ENCODE measurements around the gene NFASC. TPM values are rescaled to one million over a fixed set of nuclear protein-coding genes. Genes with fewer than 3 reads are reported as not detected.

NFASC gene
- polyA plus RNA-seq, 3 donors = 16.6 to 32.2 (median 24.9) TPM

DNA sequence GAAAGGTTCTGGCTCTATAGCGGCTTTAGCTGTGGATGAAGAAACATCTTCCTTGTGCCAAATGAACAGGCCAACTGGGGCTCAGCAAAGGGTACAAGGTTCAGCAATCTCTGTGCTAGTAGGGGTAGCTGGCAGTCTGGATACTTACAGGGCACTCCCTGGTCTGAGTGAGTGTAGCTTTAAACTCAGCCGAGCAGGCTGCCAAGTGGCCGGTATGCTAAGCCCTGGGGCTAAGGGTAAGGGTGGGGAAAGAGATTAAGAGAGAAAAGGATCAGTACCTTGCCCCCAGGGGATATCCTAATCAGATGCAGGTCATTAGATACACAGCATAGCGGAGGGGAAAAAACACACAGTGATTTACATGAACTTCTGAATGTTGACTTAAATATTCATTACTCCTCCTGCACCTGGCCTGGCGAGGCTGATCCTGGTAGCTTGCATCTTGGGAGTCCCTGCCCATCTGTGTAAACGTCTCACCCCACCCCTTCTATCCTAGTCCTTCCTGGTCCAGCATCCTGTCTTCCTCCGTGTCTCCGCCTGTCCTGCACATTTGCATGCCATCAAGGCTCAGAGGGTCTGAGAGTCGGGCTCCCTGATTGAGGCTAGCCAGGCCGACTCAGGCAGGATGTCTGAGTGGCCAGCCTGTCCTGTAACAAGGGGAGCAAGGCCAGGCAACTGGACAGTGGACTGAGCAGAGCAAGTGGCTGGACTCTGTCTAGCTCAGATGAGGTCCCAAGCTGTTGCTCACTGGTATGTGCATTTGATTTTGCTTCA lies 132.9 kb downstream of the NFASC start:
- no peak for DNase-seq

DNA sequence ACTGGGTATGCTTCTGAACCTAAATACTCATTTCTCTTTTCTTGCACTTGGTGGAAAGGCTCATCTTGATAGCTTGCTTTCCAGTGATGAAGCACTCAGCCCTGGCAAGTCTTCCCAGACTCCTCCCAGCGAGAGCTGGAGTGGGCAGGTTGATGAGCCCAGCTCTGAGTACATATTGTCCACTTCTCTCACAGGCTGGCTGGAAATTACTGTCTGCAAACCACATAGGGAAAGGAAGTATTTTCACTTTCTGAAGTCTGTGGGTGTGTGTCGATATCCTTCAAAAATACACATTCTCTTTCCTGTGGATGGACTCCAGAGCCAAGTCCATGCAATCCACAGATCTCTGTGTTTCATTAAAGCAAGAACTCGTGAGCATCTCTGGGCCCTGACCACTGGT lies 133.7 kb downstream of the NFASC start:
- DNase-seq = no peak

GRCh38 chr1:205008896-205009295 lies 138.2 kb downstream of the NFASC start:
- no peak for DNase-seq

GRCh38 chr1:205009670-205010069 lies 139.0 kb downstream of the NFASC start:
- DNase-seq = no peak

DNA sequence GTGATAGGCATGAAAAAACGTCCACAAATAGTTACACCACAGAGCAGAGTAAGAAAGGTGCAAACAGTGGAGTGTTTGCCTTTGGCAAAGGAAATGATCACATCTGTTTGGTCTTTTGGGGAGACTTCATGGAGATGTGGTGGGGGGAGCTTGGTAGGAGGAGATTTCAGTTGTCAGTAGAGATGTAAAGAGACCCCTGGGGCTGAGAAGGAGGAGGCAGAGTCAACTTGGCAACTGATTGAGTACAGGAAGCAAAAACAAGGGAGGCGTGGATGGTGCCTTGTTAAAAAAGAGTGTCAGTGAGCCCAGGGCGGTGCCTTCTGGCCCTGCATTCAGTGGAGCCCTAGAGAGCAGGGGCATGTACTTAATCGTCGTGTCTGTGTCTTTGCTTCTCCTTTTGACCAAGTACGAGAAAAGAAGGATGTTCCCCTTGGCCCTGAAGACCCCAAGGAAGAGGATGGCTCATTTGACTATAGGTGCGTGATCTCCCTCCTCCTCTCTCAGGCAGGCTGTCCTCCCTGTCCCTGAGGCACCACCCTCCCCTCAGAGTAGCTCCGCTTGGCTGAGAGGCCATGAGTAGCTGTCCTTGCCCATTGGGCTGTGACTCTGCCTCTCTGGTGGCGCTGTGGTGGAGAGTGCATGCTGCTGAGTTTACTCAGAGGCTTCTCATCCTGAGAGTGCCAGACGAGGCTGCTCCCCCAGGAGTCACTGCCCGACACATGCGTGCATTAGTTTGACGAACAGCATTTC lies 141.9 kb downstream of the NFASC start:
- no peak for DNase-seq

GRCh38 chr1:205013683-205014367 lies 143.2 kb downstream of the NFASC start:
- DNase-seq = no peak

DNA sequence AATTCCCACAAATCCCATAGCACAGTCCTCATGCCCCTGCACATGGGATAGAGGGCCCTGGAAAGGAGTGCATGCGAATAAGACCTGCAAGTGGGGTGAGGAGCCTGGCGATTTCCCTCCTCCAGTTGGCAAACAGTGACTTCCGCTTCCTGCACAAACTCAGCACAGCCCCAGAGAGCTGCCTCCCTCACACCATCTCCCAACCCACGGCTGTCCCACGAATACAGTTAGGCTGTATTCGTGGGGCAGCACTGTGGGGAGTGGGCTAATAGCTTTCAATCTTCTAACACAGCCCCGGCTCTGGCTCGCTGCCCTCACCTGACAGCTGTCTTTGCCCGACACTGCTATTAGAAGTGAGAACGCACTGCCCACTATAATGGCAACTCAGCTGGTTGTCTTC lies 144.1 kb downstream of the NFASC start:
- DNase-seq = no peak

DNA sequence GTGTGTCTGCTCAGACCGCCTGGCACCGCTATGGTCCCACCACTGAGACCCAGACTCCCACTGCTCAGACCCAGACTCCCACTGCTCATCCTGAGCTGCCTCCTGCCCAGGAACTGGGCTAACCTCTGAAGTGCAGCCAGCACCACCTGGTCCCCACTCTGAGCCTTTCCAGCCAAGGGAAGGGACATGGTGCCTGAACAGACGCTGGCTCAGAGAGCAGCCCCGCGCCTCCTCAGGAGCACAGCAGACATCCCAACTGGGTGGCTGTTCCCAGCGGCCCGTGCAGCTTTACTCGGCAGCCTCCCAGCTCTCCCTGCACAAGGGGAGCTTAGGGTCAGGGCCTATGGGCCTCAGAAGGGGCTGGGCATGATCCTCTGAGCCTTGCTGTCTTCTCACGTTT lies 144.6 kb downstream of the NFASC start:
- no peak for DNase-seq

DNA sequence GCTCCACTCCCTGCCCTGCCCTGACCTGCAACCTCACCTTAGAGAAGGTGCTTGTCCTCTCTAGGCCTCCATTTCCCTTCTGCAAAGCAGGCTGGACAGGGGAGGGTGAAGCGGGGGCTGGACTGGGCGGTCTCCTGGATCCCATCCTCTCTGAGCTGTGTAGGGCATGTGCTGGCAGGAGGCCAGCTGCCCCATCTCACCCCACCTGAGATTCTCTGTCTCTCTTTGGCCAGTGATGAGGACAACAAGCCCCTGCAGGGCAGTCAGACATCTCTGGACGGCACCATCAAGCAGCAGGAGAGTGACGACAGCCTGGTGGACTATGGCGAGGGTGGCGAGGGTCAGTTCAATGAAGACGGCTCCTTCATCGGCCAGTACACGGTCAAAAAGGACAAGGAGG lies 145.4 kb downstream of the NFASC start:
- DNase-seq = no peak

DNA sequence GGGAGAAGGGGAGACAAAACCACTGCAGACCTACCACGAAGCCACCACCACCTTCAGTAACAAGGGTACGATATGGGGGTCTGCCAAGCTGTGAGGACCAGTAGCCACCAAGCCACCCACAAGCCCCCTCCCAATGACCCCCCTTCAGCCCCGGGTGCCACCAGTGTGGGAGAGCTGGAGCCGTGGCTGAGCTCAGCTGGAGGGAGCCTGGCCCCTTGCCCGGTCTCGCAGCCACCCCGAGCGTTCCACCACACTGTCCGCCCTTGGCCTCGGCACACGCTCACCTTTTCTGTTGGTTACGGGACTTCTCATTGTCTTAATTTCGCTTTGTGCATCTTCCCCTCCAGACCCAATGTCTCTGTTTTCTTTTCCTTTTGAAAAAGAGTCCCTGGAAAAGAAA lies 145.9 kb downstream of the NFASC start:
- no peak for DNase-seq

DNA sequence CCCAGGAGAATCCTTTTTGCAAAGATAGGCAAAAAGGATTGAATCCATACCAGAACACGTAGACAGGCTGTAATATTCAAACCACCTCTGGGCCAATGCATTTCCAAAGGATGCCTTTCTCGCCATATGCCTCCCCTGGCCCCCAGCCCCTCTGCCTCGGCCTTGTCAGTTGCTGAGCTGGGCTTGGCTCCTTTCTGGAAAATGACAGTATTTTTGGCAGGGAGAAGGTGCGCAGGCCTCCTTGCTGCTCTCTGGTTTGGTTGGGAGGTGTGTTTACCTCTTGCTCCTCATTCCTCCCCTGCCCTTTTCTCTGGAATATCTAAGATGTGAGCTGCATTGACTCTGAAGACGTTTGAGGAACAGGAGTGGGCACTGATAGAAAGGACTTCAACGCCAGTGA lies 146.3 kb downstream of the NFASC start:
- no peak for DNase-seq

DNA sequence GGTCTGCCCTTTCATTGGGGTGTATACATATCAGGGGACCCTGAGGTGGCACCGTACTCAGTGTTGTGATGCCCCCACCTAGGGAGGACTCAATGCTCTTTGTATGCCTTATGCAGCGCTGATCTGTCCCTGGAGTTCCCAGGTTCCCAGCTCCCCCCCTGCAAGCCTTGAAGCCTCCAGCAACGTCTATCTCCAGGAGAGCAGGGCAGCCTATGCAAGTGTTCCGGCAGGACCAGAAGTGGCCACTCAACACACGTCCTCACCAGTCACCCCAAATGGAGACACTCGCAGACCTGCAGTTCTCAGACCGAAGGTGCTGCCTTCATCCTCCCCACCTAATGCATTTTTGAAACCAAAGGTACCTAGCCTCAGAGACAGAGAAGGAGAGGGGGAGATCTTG lies 147.1 kb downstream of the NFASC start:
- DNase-seq = no peak

DNA sequence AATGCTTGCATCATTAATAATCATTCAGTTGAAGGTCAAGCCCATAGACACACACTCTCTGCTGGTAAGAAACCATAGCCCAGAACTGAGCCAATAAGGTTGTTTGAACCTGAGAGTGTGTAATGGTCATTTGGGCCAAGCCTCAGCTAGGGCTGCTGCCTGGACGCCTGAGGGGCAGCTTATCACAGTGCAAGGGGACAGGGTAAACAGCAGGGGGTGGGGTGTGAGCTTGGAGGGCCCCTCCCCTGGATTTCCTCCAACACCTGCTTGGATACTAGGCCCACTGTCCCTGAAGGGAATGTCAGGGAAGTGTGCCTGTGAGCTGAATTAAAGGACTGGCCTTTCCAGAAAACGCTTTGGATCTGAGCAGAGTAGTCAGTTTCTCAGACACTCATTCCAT lies 147.7 kb downstream of the NFASC start:
- DNase-seq = no peak

GRCh38 chr1:205020466-205020865 lies 149.8 kb downstream of the NFASC start:
- DNase-seq = no peak

DNA sequence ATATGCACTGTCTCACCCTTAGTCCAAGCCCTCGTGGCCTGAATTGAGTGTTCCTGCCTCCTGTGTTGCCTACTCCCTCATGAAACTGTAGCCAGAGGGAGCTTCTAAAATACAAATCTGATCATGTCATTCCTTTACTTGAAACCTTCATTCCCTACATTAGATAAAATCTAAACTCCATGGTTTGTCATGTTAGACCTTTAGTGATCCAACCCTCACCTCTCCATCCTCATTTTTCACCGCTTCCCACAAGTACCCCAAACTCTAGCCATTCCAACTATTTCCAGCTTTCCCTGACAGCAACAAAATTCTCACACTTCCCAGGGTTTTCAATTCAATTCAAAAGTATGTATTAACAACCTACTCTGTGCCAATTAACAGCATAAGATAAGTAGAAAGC lies 154.0 kb downstream of the NFASC start:
- DNase-seq = no peak

DNA sequence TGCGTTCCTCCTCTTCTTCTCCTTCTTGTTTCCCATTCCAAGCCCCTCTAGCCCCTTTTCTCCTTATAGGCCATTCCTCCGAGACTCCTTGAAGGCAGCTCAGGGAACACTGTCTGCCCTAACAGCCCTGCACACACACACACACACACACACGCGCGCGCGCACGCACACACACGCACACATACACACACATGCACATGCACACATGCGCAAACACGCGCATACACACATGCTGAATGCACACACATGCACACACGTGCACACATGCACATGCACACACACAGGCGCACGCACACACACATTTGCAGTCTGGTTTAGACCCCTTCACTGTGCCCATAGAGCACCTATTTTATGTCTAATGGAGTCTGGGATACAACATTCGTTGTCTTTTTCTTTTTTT lies 154.6 kb downstream of the NFASC start:
- DNase-seq = no peak

- no peak for DNase-seq
These were observed 155.5 kb downstream of the NFASC start for GRCh38 chr1:205026181-205026580.

DNA sequence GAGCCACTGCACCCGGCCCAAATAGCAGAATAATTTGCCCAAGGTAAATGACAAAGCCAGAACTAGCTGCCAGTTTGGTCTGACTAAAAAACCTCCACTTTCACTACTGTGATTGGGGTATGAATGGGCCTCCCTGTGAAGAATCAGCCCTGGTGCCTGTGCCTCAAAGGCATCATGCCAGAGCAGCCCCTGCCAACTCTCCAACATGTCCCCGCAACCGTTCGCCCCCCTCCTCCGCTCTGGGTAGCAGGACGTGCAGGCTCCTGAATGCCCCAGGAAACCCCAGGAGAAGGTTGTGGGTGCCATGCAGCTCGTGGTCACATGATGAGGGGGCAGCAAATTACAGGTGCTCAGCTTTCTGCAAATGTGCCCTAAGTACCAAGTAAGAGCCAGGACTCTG lies 157.7 kb downstream of the NFASC start:
- DNase-seq = no peak

DNA sequence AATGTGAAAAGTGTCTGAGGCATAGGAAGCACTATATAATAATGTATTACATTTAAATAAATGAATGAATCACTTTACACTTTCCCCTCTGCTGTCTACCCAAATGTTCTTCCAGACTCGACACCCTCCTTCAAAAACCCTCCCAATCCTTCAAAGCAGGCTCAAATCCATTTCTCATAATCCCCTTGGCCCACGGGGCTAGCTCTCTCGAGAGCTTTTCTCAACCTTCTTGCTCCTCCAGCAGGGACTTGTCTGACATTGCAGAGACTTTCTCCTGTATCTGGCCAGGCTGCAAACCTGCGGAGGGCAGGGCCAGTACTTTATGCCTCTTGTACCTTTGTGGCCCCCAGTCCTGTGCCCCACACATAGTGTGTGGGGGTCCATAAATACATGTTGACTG lies 158.3 kb downstream of the NFASC start:
- DNase-seq = no peak

GRCh38 chr1:205030241-205030640 lies 159.6 kb downstream of the NFASC start:
- DNase-seq = no peak

GRCh38 chr1:205030896-205031295 lies 160.2 kb downstream of the NFASC start:
- no peak for DNase-seq

- DNase-seq = no peak
These were observed 161.8 kb downstream of the NFASC start for GRCh38 chr1:205032508-205032907.

DNA sequence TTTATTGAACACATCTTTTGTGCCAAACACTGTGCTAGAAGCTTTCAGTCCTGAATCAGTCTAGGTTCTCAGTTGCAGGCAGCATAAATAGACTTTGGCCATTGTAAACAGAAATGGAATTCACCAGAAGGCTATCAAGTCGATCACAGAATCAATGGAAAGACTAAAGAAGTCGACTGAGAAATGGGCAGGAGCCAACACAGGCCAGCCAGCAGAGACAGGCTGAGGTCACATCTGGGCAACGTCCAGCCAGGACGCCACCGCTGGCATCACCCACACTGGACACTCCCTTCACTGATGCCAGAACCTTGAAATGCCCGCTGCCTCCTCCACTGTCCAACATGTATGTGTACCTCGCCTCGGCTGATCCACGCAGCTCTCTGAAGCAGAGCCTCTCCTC lies 166.9 kb downstream of the NFASC start:
- no peak for DNase-seq
